ENCODE results near the gene TMOD4. TPM values are rescaled to one million over a fixed set of nuclear protein-coding genes. Genes with fewer than 3 reads are reported as not detected.

TMOD4 gene
- total and polyA plus RNA-seq, 10 of the 15 experiments (the other 5 are each of a cell fraction or from before 2014, with no cell fraction given): 0.30 to 1.2 (median 0.50) TPM; not detected in 1

- TF ChIP-seq PRDM15 (CRISPR knock-in tag; IDR thresholded peaks at IDR 0.05) (no peak), CBX3 (IDR thresholded peaks at IDR 0.05; ENCODE audit: borderline replicate concordance, low read depth) (no peak), BCL11A (IDR thresholded peaks at IDR 0.05; ENCODE audit: low read depth, low read length) (no peak), BRCA1 (IDR thresholded peaks at IDR 0.05; ENCODE audit: low read depth, low read length) (no peak), SREBF1 (IDR thresholded peaks at IDR 0.05; ENCODE audit: low read length) (no peak), POU2F2 (IDR thresholded peaks at IDR 0.05; ENCODE audit: borderline replicate concordance, low read depth, low read length) (no peak), SP1 (IDR thresholded peaks at IDR 0.05; ENCODE audit: low read depth, low read length) (no peak), NBN (IDR thresholded peaks at IDR 0.05) (no peak), SREBF2 (IDR thresholded peaks at IDR 0.05; ENCODE audit: low read length) (no peak), ASH2L (IDR thresholded peaks at IDR 0.05; ENCODE audit: borderline replicate concordance, low read depth) (no peak), GABPA (IDR thresholded peaks at IDR 0.05; ENCODE audit: low read depth) (no peak), SUPT20H (IDR thresholded peaks at IDR 0.05; ENCODE audit: borderline replicate concordance, control insufficient read depth, low read depth, low read length) (no peak), ETV6 (conservative IDR thresholded peaks at IDR 0.05 in 1 of 2, IDR thresholded peaks at IDR 0.05 in 1 of 2; ENCODE audit: borderline replicate concordance in 1 of 2, low read depth in 1 of 2) (no peak)
These were observed 42.6 kb downstream of the TMOD4 start (continued) for GRCh38 chr1:151133018-151133806.

Measured in GM12878 (cell line).